Keratinocyte (primary cell): Measurements from ENCODE around the gene SLC12A8. TPM values are rescaled to one million over a fixed set of nuclear protein-coding genes. Genes with fewer than 3 reads are reported as not detected.

Experiments used
- DNase-seq: peaks from one replicate; pipeline ENCODE4 v3.0.0-alpha.2; 2011; ENCODE audit warnings: low read depth, missing footprints, low spot score
- FAIRE-seq: peaks from 2 replicates; lab custom pipeline; 2011; peaks lifted over from hg19 to GRCh38; lab: Jason Lieb, UNC
- H2AFZ ChIP-seq: 2 replicates; pipeline ENCODE4 v1.6.0; 2012; ENCODE audit warnings: low read length, control low read depth, inconsistent platforms; ENCODE audit not compliant: control insufficient read depth
- H3K27ac ChIP-seq: 2 replicates; pipeline ENCODE4 v1.5.1; 2011; ENCODE audit warnings: low read length; ENCODE audit not compliant: control insufficient read depth, insufficient read depth
- H3K27me3 ChIP-seq: 3 replicates; pipeline ENCODE4 v1.6.0; 2011; ENCODE audit warnings: low read length; ENCODE audit not compliant: control insufficient read depth, insufficient read depth; ENCODE audit errors: extremely low read depth
- H3K36me3 ChIP-seq, 2 experiments: 2 replicates in 1 of 2; 3 replicates in 1 of 2; pipeline ENCODE4 v1.5.1; 2011; ENCODE audit warnings: low read length in 2 of 2, mild to moderate bottlenecking in 1 of 2; ENCODE audit not compliant: control insufficient read depth in 2 of 2, insufficient read depth in 2 of 2; ENCODE audit errors: extremely low read depth in 1 of 2
- H3K4me1 ChIP-seq: 3 replicates; pipeline ENCODE4 v1.5.1; 2011; ENCODE audit warnings: low read length; ENCODE audit not compliant: control insufficient read depth, insufficient read depth; ENCODE audit errors: extremely low read depth
- H3K4me2 ChIP-seq: 3 replicates; pipeline ENCODE4 v1.6.0; 2011; ENCODE audit warnings: low read depth, low read length; ENCODE audit not compliant: control insufficient read depth, insufficient read depth; ENCODE audit errors: extremely low read depth
- H3K4me3 ChIP-seq, 3 experiments: fragments of 200-600 bp in 1 of 3; sonication (generic) in 1 of 3; 2 replicates in 2 of 3; 3 replicates in 1 of 3; pipeline ENCODE4 v1.5.1; 2011 to 2016; ENCODE audit warnings: low read length in 3 of 3, mild to moderate bottlenecking in 3 of 3, control low read depth in 2 of 3, inconsistent platforms in 1 of 3, low read depth in 1 of 3, mixed read lengths in 1 of 3, mixed run types in 1 of 3, moderate library complexity in 1 of 3; ENCODE audit not compliant: control insufficient read depth in 2 of 3, insufficient read depth in 2 of 3; ENCODE audit errors: extremely low read depth in 1 of 3
- H3K79me2 ChIP-seq: 2 replicates; pipeline ENCODE4 v1.6.0; 2012; ENCODE audit warnings: low read length; ENCODE audit not compliant: control insufficient read depth, insufficient read depth
- H3K9ac ChIP-seq: 3 replicates; pipeline ENCODE4 v1.6.0; 2011; ENCODE audit warnings: low read length; ENCODE audit not compliant: control insufficient read depth, insufficient read depth; ENCODE audit errors: extremely low read depth
- H3K9me1 ChIP-seq: 3 replicates; pipeline ENCODE4 v1.6.0; 2011; ENCODE audit warnings: low read length; ENCODE audit not compliant: control insufficient read depth, insufficient read depth; ENCODE audit errors: extremely low read depth
- H3K9me3 ChIP-seq: 2 replicates; pipeline ENCODE4 v1.5.1; 2012; ENCODE audit warnings: low read depth, low read length; ENCODE audit not compliant: control insufficient read depth
- H4K20me1 ChIP-seq: 3 replicates; pipeline ENCODE4 v1.6.0; 2011; ENCODE audit warnings: low read length; ENCODE audit not compliant: control insufficient read depth, insufficient read depth; ENCODE audit errors: extremely low read depth
- CTCF ChIP-seq, 3 experiments: IDR thresholded peaks in 1 of 3; conservative IDR thresholded peaks in 1 of 3; optimal IDR thresholded peaks in 1 of 3; 2 replicates in 2 of 3; 3 replicates in 1 of 3; pipeline versions ENCODE3 to v1.5.1; 2011; ENCODE audit warnings: low read length in 3 of 3, mild to moderate bottlenecking in 3 of 3, moderate library complexity in 2 of 3, control low read depth in 1 of 3, inconsistent platforms in 1 of 3; ENCODE audit not compliant: insufficient read depth in 2 of 3; ENCODE audit errors: extremely low read depth in 1 of 3
- EZH2 ChIP-seq: IDR thresholded peaks from one replicate; pipeline ENCODE4 v1.6.1; 2012; ENCODE audit warnings: inconsistent platforms, mild to moderate bottlenecking, low read length, moderate library complexity
- dilution Hi-C: fragments of 300-500 bp; cut with MboI; formaldehyde crosslinking; loops from one replicate; pipeline ENCODE4 v1.7.0; 2020; ENCODE audit warnings: low sequenced_read_pairs; ENCODE audit not compliant: extremely low pct_ligation_motif_present
- polyA plus RNA-seq, 5 experiments: library from polyadenylated mRNA; depleted of rRNA in 3 of 5; stranded (reverse) in 3 of 5; stranded (forward) in 1 of 5; unstranded in 1 of 5; fragments of >200 nt; gene quantifications; 1 replicate in 1 of 5; 2 replicates in 3 of 5; 3 replicates in 1 of 5; pipeline versions ENCODE4 v1.2.1 to v1.2.3, GENCODE V29; 2011 to 2012; ENCODE audit warnings: missing spikeins in 2 of 5, low read depth in 1 of 5, low replicate concordance in 1 of 5

SLC12A8 gene
- polyA plus RNA-seq, 1 donor (not counting 4 experiments of a cell fraction or from before 2014, with no cell fraction given) = 6.9 TPM

GRCh38 chr3:125125821-125126245 lies 86.7 kb downstream of the SLC12A8 start:
- Histone ChIP-seq H3K9me3 (no peaks in the 10 kb centered on the region), H3K36me3 (no peaks in the 10 kb centered on the region), H3K4me1 (peaks cover 18% of the 10 kb centered on the region), H3K4me3 (no peak overlapping the region), H3K9ac (no peak overlapping the region), H3K27ac (no peak overlapping the region), H3K27me3 (no peaks in the 10 kb centered on the region), H3K9me1 (no peaks in the 10 kb centered on the region), H3K79me2 (no peaks in the 10 kb centered on the region), H2AFZ (no peak overlapping the region), H4K20me1 (no peaks in the 10 kb centered on the region), H3K4me2 (no peak overlapping the region)
- dilution Hi-C loops = no loop called here
- TF ChIP-seq EZH2 (no peak), CTCF (optimal IDR thresholded peaks at IDR 0.05 in 1 of 3, IDR thresholded peaks at IDR 0.05 in 1 of 3, conservative IDR thresholded peaks at IDR 0.05 in 1 of 3; ENCODE audit: extremely low read depth in 1 of 3, insufficient read depth in 2 of 3, low read length in 3 of 3) (no peak)
- FAIRE-seq (peak; percentile 23), DNase-seq (no peak)

- Histone ChIP-seq H2AFZ (no peak overlapping the region), H3K4me3 (no peak overlapping the region), H3K27me3 (no peaks in the 10 kb centered on the region), H3K4me1 (peaks cover 3% of the 10 kb centered on the region), H3K79me2 (no peaks in the 10 kb centered on the region), H4K20me1 (no peaks in the 10 kb centered on the region), H3K36me3 (peaks cover 0 to 2% of the 10 kb centered on the region in 2 experiments), H3K9me3 (no peaks in the 10 kb centered on the region), H3K4me2 (no peak overlapping the region), H3K9ac (no peak overlapping the region), H3K27ac (no peak overlapping the region), H3K9me1 (no peaks in the 10 kb centered on the region)
- no peak for DNase-seq
- dilution Hi-C loops = no loop called here
- FAIRE-seq = no peak
- no peak for TF ChIP-seq EZH2
- TF ChIP-seq CTCF (optimal IDR thresholded peaks at IDR 0.05 in 1 of 3, IDR thresholded peaks at IDR 0.05 in 1 of 3, conservative IDR thresholded peaks at IDR 0.05 in 1 of 3; ENCODE audit: extremely low read depth in 1 of 3, insufficient read depth in 2 of 3, low read length in 3 of 3) = no peak
These were observed 88.9 kb downstream of the SLC12A8 start for GRCh38 chr3:125123451-125124305.
